ENCODE measurements around the gene POLA1.

GRCh38 chrX:24890677-24891076 lies 197.0 kb downstream of the POLA1 start:
- no peak for TF ChIP-seq CTCF (IDR thresholded peaks at IDR 0.05)
- no peak for TF ChIP-seq EZH2 (IDR thresholded peaks at IDR 0.05)
- TF ChIP-seq EZH2phosphoT487 (IDR thresholded peaks at IDR 0.05), result no peak

All from neural progenitor cell (in vitro differentiated cells).